NCI-H2227 treated with DMSO at 0.1 percent for 48 hours (cell line): ENCODE data around the gene TBX4.
"Not testable (repeated sequence)": the region's sequence is repeated elsewhere in the genome, so short reads cannot be mapped to it uniquely, and the experiment has no call there.

Experiments used
- DNase-seq: peaks from one replicate; lab custom pipeline; 2025; lab: John Stamatoyannopoulos, UW

TBX4 gene

DNA sequence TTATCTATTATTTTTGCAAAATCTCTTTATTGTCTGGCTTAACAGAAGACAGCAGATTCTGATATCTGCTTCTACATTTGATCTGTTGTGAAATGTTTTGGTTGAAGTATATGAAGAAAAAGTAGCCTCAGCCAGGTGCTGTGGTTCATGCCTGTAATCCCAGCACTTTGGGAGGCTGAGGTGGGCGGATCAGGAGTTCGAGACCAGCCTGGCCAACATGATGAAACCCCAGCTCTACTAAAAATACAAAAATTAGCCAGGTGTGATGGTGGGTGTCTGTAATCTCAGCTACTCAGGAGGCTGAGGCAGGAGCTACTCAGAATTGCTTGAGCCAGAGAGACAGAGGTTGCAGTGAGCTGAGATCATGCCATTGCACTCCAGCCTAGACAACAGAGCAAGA lies 75.2 kb downstream of the TBX4 start:
- not testable (repeated sequence) for DNase-seq

DNA sequence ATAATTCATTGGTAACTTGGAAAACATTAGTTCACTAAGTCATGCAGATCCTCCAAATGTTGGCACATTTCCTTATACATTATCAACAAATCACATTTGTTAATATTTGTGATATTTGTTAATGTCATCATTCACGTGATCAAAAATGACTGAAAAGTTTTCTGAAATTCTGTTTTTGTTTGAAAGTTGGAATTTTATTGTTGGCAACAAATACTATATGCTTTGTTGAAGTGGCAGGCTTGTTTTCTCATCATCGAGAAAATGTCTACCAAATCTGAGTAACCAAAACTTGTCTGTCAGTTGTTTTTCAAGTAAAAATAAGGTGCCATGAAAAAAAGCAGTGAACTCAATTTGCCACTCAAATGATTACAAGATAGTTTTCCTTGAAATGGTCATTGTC lies 75.9 kb downstream of the TBX4 start:
- no peak for DNase-seq

DNA sequence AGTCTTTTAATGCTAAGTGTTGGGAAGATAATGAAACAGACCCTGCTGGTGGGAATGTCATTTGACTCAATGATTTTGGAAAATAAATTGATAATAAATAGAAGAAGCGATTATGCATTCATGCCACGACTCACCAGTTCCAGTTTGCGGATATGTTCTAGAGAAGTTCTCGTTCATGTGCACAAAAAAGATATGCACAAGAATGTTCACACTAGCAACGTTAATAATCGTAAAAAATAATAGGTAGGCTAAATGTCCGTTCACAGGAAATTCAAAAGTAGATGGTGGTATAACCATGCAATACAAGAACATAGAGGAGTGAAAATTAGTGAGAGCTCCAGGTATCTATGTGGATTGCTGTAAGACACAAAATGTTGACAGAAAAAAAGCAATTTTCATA lies 79.0 kb downstream of the TBX4 start:
- DNase-seq = no peak

DNA sequence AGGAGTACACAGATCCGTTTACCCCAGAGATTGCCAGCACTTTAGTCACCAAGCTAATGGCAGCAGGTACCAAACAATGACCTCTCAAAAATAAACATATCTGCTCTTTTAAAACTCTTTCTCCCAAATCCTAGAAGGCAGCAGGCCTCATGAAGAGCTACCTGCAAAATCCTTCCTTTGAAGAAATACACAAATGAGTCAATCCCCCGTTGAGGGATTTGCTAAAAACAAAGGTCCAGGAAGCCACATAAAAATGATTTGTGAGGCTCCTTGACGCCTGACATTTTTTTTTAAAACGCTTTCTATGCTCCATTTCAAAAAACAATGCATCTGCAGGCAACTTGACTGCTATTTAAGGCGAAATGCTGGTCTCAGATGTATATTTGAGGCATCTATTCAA lies 80.6 kb downstream of the TBX4 start:
- no peak for DNase-seq

DNA sequence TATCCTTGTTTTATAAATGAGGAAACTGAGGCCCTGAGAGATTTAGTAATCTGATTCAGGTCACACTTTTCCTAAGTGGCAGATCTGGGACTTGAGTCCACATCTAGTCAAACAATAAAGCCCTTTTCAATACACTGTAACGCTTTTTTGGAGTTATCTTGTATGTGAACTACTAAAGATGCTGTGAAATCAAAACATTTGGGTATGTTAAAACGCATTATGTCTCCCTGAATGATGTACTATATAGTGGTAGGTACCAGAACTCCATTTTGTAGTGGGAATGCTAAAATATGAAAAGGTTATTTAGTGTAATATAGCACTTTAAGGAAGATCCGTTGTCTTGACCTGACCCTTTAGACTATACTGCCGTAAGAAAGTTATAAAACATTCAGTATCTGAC lies 81.6 kb downstream of the TBX4 start:
- no peak for DNase-seq

DNA sequence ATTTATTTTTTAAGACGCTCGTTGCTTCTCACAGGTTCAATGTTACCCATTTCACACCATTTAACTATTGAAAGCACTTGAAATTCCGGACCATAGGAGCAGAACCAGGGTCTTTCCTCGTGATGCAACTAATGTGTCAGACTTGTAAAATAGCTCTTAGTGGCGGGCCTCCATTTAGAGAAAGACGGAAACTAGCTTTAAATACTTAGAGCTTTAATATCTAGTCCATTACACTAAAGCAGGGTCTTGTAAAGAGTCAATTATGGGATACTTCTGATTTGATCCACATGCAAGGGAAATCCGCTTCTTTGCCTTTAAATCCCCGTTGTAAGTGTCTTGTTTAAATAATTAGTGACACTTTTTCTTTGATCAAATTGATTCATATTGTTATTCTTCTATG lies 82.2 kb downstream of the TBX4 start:
- DNase-seq = no peak
